Colonic mucosa (tissue), 4 donors: ENCODE measurements around the gene UBN1. TPM values are rescaled to one million over a fixed set of nuclear protein-coding genes. Genes with fewer than 3 reads are reported as not detected.

ENCODE experiments used
- DNase-seq: peaks from one replicate; pipeline ENCODE4 v3.0.0-alpha.2; 2020
- H3K27ac ChIP-seq: fragments of 200-600 bp; one replicate; pipeline ENCODE4 v1.8.0; 2021
- H3K27me3 ChIP-seq: fragments of 200-600 bp; one replicate; pipeline ENCODE4 v1.8.0; 2021
- H3K36me3 ChIP-seq: fragments of 200-600 bp; one replicate; pipeline ENCODE4 v1.8.0; 2021
- H3K4me1 ChIP-seq: fragments of 200-600 bp; one replicate; pipeline ENCODE4 v1.8.0; 2021; ENCODE audit warnings: mild to moderate bottlenecking
- H3K4me3 ChIP-seq: fragments of 200-600 bp; one replicate; pipeline ENCODE4 v1.8.0; 2021
- H3K9ac ChIP-seq, 2 donors: one replicate each; pipeline ENCODE4 v1.7.0; 2013; ENCODE audit warnings: control low read depth in 2 of 2, low read depth in 2 of 2, low read length in 2 of 2
- H3K9me3 ChIP-seq: fragments of 200-600 bp; one replicate; pipeline ENCODE4 v1.8.0; 2021
- CTCF ChIP-seq: fragments of 200-600 bp; IDR thresholded peaks from one replicate; pipeline ENCODE4 v1.8.0; 2022; ENCODE audit warnings: antibody characterized with exemption, mild to moderate bottlenecking
- intact Hi-C: fragments of 100-400 bp; cut with DNase I; formaldehyde crosslinking; loops from one replicate; pipeline ENCODE4 v1.14.1; 2022
- total RNA-seq, 2 donors: library from RNA; stranded (reverse); fragmentation: NEBNext Ultra II Directional in 1 of 2; extraction: Animal tissue kit (Norgen Biotek cat#: 25700) in 1 of 2; gene quantifications; one replicate each; pipeline ENCODE4 v1.2.1, GENCODE V29; 2021
- donor health status: healthy.
- donor health status: DM: no; HTN: no; CAD: no.
- donor health status: DM: no; HTN: no; CAD: no.

The UBN1 gene
- total RNA-seq, 2 donors from 2014 or later = 34.7 to 41.7 TPM

GRCh38 chr16:4860727-4861342, 13.6 kb downstream of the UBN1 start:
- no peak overlapping the region for H3K9ac ChIP-seq
- no peak overlapping the region for H3K4me3 ChIP-seq
- TF ChIP-seq CTCF = no peak
- no peaks in the 10 kb centered on the region for H3K4me1 ChIP-seq
- intact Hi-C loops = no loop called here
- H3K27ac ChIP-seq = no peak overlapping the region
- H3K27me3 ChIP-seq = no peaks in the 10 kb centered on the region
- DNase-seq = no peak
- H3K36me3 ChIP-seq = peaks cover 20% of the 10 kb centered on the region
- H3K9me3 ChIP-seq = no peaks in the 10 kb centered on the region

- TF ChIP-seq CTCF = no peak
- Histone ChIP-seq H3K27ac (no peak overlapping the region), H3K9me3 (no peaks in the 10 kb centered on the region), H3K36me3 (peaks cover 20% of the 10 kb centered on the region), H3K4me3 (no peak overlapping the region), H3K9ac (no peak overlapping the region), H3K4me1 (no peaks in the 10 kb centered on the region), H3K27me3 (no peaks in the 10 kb centered on the region)
- no peak for DNase-seq
- intact Hi-C loops = no loop called here
These were observed 15.4 kb downstream of the UBN1 start for GRCh38 chr16:4862639-4863038.

- intact Hi-C loops = no loop called here
- no peaks in the 10 kb centered on the region for H3K9me3 ChIP-seq
These were observed 17.4 kb downstream of the UBN1 start for GRCh38 chr16:4864728-4865127.

GRCh38 chr16:4865231-4865860, 18.1 kb downstream of the UBN1 start:
- DNase-seq = no peak
- Histone ChIP-seq H3K36me3 (peaks cover 11% of the 10 kb centered on the region), H3K9ac (no peak overlapping the region), H3K4me1 (no peaks in the 10 kb centered on the region), H3K9me3 (no peaks in the 10 kb centered on the region), H3K27ac (no peak overlapping the region), H3K4me3 (no peak overlapping the region), H3K27me3 (no peaks in the 10 kb centered on the region)
- intact Hi-C loops = no loop called here
- TF ChIP-seq CTCF = no peak

More at GRCh38 chr16:4864728-4865127, 17.4 kb downstream of the UBN1 start:
- TF ChIP-seq CTCF = no peak
- Histone ChIP-seq H3K4me1 (no peaks in the 10 kb centered on the region), H3K36me3 (peaks cover 11% of the 10 kb centered on the region), H3K9ac (no peak overlapping the region), H3K4me3 (no peak overlapping the region), H3K27ac (no peak overlapping the region), H3K27me3 (no peaks in the 10 kb centered on the region)
- DNase-seq = no peak

GRCh38 chr16:4866586-4866985, 19.3 kb downstream of the UBN1 start:
- Histone ChIP-seq H3K27me3 (no peaks in the 10 kb centered on the region), H3K4me3 (no peak overlapping the region), H3K27ac (no peak overlapping the region), H3K9me3 (no peaks in the 10 kb centered on the region), H3K36me3 (no peaks in the 10 kb centered on the region), H3K4me1 (no peaks in the 10 kb centered on the region), H3K9ac (no peak overlapping the region)
- TF ChIP-seq CTCF = no peak
- intact Hi-C loops = no loop called here
- no peak for DNase-seq
